Measurements from ENCODE around the gene CNTNAP1.
"Not testable (repeated sequence)": the region's sequence is repeated elsewhere in the genome, so short reads cannot be mapped to it uniquely, and the experiment has no call there.

Gene CNTNAP1

GRCh38 chr17:42681976-42682721 lies at the start of gene CNTNAP1:
Gene CNTNAP1, plus strand, starts transcription at chr17:42682531. Its CDS starts 299 bp downstream, at chr17:42682830.
- DNase-seq, result peak in 1 of 2 donors; percentile 47

DNA sequence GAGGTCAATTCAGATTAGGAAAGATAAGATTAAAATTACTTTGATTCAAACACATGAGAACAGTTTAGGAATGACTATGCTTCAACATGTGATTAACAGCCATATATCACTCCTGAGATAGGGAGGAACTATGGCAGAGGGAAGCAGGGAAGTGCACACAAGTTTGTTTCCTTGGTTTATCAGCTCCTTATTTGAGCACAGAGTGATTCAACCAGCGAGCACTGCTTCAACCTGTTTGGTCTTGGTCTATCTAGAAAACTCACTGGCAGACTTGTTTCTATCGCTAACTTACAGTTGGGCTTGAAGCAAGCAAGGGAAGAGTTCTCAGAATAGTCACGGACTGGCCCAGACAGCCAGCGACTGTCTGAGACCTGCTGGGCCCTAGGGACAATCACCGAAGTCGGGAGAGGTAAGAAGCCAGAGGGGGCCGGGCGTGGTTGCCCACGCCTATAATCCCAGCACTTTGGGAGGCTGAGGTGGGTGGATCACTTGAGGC lies 49.3 kb upstream of the CNTNAP1 start:
- no peak for DNase-seq

- no peak for DNase-seq
Measured at GRCh38 chr17:42639525-42640113, 42.7 kb upstream of the CNTNAP1 start.

GRCh38 chr17:42640121-42640520 lies 42.2 kb upstream of the CNTNAP1 start:
- DNase-seq, result no peak

GRCh38 chr17:42642336-42642735 lies 40.0 kb upstream of the CNTNAP1 start:
- no peak for DNase-seq

DNA sequence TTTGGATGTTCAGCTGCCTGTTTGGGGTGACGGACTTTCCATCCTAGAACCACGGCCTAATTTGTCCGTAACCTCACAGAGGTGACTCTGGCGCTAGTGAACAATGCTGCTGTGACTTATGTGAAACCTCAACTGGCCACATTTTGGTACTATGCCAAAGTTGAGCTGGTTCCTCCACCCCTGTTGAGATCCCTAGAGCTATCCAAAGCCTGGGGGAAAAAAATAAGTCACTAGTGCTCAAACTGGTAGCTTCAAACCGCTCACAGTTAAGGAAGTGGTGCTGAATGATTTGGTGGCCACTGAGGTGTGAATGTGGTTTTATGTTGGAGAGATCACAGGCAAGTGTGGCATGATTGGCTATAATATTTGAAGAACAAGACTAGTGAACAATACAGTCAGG lies 34.6 kb upstream of the CNTNAP1 start:
- DNase-seq, result no peak

DNA sequence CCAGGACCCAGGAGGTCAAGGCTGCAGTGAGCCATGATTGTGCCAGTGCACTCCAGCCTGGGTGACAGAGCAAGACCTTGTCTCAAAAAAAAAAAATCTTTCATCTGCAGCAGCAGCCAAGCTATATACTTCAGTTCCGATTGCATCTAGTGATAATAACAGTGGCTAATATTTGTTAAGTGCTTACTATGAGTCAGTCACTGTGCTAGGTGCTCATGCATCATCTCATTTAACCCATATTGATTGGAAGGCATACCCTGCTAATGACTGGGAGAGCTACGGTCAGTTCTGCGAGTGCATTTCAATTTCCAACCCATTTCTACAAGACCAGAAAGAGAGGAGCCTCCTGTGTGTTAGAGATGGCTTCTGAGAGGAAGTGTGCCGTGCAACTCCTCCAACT lies 30.9 kb upstream of the CNTNAP1 start:
- DNase-seq, result no peak

DNA sequence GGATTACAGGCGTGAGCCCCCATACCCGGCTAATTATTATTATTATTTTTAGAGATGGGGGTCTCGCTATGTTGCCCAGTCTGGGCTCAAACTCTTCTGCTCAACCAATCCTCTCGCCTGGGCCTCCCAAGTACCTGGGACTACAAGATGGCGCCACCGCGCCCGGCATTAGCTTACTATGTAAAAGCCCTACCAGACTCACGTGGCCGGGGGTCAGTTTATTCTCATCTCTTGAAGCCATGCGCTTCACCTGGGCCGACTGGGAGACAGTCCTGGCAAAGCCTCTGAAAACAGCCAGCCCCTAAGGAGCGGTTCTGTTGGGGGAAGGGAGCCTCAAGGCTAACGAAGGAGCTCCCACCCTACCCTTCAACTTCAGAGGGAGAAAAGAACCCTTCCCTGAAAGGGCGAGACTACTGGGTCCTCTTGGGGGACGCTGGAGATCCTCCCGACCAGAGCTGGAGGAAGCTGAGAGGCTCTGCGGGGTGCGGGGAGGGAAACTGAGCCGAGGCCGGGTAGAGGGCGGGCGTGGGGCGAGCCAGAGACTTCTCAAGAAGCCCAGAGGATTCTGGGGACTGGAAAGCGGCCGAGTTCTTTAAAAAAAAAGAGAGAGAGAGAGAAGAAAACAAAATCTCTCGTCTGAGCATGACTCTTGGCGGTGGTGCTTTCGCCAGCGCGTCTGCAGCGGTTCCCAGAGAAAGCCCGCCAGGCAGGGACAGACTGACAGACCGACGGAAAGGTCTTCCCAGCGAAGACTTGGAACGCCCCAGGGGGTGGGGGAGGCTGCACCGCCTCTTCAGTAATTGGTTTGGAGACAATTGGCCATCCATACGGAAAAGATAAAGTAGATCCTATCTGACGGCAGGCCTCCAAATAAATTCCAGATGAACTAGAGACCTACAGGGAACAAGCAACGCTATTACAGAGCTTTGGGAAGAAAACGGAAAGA lies 28.9 kb upstream of the CNTNAP1 start:
- no peak for DNase-seq

- no peak for DNase-seq
Measured at GRCh38 chr17:42655528-42655927, 26.8 kb upstream of the CNTNAP1 start.

GRCh38 chr17:42657824-42658588 lies 24.3 kb upstream of the CNTNAP1 start:
- DNase-seq, result no peak

DNA sequence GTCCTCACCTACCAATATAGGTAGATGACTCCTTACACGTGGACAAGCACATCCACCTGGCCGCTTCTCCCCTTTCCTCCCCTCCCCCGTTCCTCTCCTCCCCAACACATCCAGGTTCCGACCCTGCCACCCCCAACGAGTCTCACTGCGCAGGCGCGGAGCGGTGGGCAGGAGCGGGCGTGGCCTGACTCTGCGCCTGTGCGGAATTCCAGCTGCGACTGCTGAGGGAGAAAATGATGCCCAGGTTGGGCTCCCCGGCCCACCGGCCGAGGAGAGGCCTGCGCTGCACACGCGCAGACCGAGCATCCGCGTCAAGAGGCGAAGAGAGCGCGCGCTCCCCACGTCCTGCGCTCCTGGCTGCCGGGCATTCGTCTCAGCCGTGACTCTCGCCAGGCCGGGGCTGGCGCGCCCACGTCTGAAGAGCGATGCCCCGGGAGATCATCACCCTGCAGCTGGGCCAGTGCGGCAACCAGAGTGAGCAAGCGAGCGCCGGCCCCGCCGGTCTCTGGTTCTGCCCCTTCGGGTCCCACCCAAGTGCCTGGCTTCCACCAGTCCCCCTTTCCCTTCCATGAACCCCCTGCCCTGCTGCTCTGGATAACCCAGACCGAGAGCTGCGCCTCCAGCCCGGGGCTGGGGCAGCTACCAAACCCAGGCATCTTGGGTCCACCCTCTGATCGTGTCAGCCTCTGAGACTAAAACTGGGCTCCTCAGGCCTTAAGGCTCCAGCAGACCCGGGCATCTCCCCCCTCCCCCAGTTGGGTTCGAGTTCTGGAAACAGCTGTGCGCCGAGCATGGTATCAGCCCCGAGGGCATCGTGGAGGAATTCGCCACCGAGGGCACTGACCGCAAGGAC lies 23.0 kb upstream of the CNTNAP1 start, which contains the start of gene TUBG2:
TSS of gene TUBG2 (plus strand) at position 206 of the 853 bp plus-strand sequence. CDS start at position 426, 220 bp downstream.
- peak; percentile 83 to 87 for DNase-seq

GRCh38 chr17:42659932-42660274 lies 22.4 kb upstream of the CNTNAP1 start:
- not testable (repeated sequence) for DNase-seq

DNA sequence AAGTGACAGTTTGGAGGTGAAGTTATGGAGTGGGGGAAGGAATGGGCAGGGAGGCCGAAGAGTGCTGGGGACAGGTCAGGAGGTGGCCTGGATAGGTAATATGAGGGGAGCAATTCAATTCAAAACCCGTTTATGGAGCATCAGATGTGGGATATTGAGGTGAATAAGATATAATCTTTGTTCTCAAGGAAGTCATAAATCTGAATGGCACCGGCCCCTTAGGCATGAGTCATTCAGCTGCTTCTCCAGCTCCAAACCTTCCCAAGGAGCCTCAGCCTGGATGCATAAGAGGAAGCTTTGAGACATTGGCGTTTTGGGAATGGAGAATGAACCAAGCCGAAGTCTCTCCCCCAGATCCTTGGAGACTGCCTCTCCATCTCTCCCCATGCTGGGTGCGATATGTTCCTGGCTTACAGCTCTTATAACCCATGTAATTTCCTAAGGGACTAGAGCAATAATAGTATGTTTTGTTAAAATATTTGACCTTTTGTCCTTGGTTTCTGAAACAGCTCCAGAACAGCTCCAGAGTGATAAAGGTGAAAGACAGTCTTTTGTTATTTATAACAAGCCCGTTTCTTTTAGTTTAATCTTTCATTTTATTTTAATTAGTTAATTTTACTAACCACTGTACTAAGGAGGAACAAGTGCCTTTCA lies 21.5 kb upstream of the CNTNAP1 start:
- DNase-seq, result no peak

- DNase-seq, result no peak
Measured at GRCh38 chr17:42665581-42666001, 16.7 kb upstream of the CNTNAP1 start.

DNA sequence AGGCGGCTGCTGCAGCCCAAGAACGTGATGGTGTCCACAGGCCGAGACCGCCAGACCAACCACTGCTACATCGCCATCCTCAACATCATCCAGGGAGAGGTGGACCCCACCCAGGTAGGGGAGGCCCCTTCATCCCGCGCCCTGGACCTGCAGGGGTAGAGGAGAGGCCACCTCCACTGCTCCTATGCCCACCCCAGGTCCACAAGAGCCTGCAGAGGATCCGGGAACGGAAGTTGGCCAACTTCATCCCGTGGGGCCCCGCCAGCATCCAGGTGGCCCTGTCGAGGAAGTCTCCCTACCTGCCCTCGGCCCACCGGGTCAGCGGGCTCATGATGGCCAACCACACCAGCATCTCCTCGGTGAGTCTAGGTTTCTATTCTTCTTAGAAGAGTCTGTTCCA lies 16.2 kb upstream of the CNTNAP1 start:
- DNase-seq, result not testable (repeated sequence)

DNA sequence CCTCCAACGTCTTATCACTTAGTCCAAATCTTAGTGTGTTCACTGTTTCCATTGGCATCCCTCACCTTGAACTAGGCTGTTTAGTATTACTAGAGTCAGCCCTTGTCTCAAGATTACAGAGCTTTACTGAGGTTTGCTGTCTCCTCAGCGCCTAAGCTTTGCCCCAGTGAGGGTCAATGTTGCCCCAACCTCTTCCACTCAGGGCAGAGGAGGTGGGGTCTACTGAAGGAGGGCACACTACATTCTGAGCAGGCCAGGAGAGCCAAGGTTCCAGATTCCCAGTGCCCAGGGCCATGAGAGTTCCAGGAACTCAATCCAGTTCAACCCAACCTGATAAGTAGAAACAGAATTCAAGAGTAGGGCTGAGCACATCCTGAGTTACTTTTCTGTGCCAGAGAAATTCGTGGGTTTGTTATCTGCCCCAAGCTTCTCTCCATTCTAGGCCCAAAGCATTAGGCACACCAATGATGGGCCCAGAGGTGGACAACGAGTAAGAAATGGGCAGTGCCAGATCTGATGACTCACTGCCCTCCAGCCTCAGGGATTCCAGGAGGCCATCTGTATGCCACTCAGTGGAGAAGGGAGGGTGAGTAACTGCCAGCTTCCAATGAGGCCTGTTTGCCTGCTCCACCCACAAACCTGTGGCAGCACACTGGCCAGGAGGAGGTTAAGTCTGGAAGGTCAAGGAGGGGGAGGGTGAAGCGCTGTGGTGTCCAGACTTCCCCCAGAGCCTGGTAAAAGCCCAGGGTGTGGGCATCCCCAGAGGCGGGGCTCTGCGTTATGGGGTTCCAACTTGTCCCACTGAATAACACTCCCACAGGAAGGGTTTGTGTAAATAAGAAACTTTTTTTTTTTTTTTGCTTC lies 15.0 kb upstream of the CNTNAP1 start:
- no peak for DNase-seq

- DNase-seq, result no peak
Measured at GRCh38 chr17:42669705-42669976, 12.7 kb upstream of the CNTNAP1 start.

DNA sequence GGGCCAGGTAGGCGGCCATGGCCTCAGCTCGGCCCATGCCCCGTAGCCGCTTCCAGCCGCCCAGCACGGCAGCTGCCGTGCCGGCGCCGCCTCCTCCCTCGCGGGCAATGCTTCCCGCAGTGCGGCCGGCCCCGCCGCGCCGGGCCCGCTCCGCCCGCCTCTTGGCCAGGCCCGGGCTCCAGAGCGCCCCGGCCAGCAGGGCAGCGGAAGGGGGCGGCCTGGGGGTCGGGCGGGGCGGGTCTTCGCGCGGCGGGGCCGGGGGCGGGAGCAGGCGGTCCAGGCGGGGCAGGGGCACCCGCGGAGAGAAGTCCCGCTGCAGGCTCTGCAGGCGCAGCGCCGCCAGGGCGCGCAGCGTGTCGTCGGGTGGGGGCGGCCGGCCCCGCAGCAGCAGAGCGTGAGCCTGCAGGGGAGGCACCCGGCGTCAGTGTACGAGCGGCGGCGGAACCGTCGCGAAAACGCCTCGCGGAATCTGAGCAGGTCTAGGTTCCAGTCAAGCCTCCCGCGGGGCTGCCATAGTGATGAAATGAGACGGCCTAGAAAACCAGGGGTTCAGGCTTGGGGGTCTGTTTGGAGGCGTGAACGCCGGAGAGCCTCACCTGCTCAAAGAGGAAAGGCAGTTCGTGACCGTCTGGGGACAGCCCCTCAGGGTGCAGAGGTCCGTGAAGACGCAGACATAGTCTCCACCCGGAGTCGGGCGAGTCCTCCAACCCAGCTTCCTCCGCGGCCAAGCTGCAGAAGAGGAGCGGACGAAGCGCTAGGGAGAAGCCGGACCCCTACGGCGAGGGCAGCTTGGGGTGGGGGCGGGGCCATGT lies 12.1 kb upstream of the CNTNAP1 start:
- DNase-seq, result peak; percentile 53 to 54

Data from stimulated activated CD4-positive, alpha-beta T cell treated with anti-CD3 and anti-CD28 coated beads, Interleukin-2, amount 100 ng/mL, for 24 hours (primary cell).